PC-9 (cell line): ENCODE data around the gene NKX6-2. TPM values are rescaled to one million over a fixed set of nuclear protein-coding genes. Genes with fewer than 3 reads are reported as not detected.

Experiments
- BruUV-seq: library from RNA; stranded (reverse); fragments of 400-500 nt; replicated peaks from 2 replicates; lab custom pipeline; 2021; lab: Mats Ljungman, UMichigan
- CTCF ChIA-PET: fragments of 300-600 bp; sonication (Branson Sonifier 250); formaldehyde crosslinking; loops from one replicate; lab custom pipeline; 2022; ENCODE audit warnings: antibody characterized with exemption; lab: Charles Lee
- POLR2A ChIA-PET: fragments of 300-600 bp; sonication (Branson Sonifier 250); formaldehyde crosslinking; loops from one replicate; lab custom pipeline; 2022; ENCODE audit warnings: antibody characterized with exemption; ENCODE audit not compliant: unreplicated experiment; lab: Charles Lee
- DNase-seq, 2 experiments: peaks; one replicate each; pipeline versions ENCODE4 v3.0.0 to v3.0.0-alpha.2; 2015 to 2022; ENCODE audit warnings: mixed read lengths in 1 of 2
- H2AFZ ChIP-seq: fragments of 200-600 bp; sonication (generic); 2 replicates; pipeline ENCODE4 v1.8.1; 2017; ENCODE audit warnings: antibody characterized with exemption
- H3F3A ChIP-seq: fragments of 200-600 bp; sonication (generic); 2 replicates; pipeline ENCODE4 v1.8.1; 2017; ENCODE audit warnings: antibody characterized with exemption, mild to moderate bottlenecking, low read depth; ENCODE audit not compliant: insufficient read depth
- H3K27ac ChIP-seq: fragments of 200-600 bp; sonication (generic); 2 replicates; pipeline ENCODE4 v1.6.1; 2016; ENCODE audit warnings: mixed run types
- H3K27me3 ChIP-seq: fragments of 200-600 bp; sonication (generic); 2 replicates; pipeline ENCODE4 v1.6.1; 2016; ENCODE audit warnings: low read depth, mixed run types; ENCODE audit not compliant: insufficient read depth
- H3K36me3 ChIP-seq: fragments of 200-600 bp; sonication (generic); 2 replicates; pipeline ENCODE4 v1.6.1; 2016; ENCODE audit warnings: low read depth, mixed run types
- H3K4me1 ChIP-seq: fragments of 200-600 bp; sonication (generic); replicated peaks from 2 replicates; pipeline ENCODE4 v1.6.1; 2016; ENCODE audit warnings: mixed run types; ENCODE audit not compliant: insufficient read depth
- H3K4me2 ChIP-seq: fragments of 200-600 bp; sonication (generic); 2 replicates; pipeline ENCODE4 v1.6.1; 2017; ENCODE audit warnings: mixed run types
- H3K4me3 ChIP-seq: fragments of 200-600 bp; sonication (generic); 2 replicates; pipeline ENCODE4 v1.6.1; 2016; ENCODE audit warnings: mixed run types
- H3K79me2 ChIP-seq: fragments of 200-600 bp; sonication (generic); 2 replicates; pipeline ENCODE4 v1.6.1; 2017; ENCODE audit warnings: low read depth, mixed run types
- H3K9me2 ChIP-seq: fragments of 200-600 bp; sonication (generic); 2 replicates; pipeline ENCODE4 v1.8.1; 2017; ENCODE audit warnings: mild to moderate bottlenecking; ENCODE audit not compliant: insufficient read depth
- H3K9me3 ChIP-seq: fragments of 200-600 bp; sonication (generic); 2 replicates; pipeline ENCODE4 v1.8.1; 2016; ENCODE audit warnings: low read depth; ENCODE audit not compliant: insufficient read depth
- H4K20me1 ChIP-seq: fragments of 200-600 bp; sonication (generic); 2 replicates; pipeline ENCODE4 v1.8.1; 2017; ENCODE audit not compliant: insufficient read depth
- CTCF ChIP-seq: fragments of 200-600 bp; sonication (generic); conservative IDR thresholded peaks from 2 replicates; pipeline ENCODE4 v1.6.1; 2017; ENCODE audit warnings: mixed run types, antibody characterized with exemption, mild to moderate bottlenecking, moderate library complexity
- EZH2 ChIP-seq: fragments of 200-600 bp; sonication (generic); IDR thresholded peaks from 2 replicates; pipeline ENCODE4 v1.8.0; 2017; ENCODE audit warnings: antibody characterized with exemption, low read depth
- intact Hi-C: fragments of 100-400 bp; cut with micrococcal nuclease; formaldehyde crosslinking; loops from one replicate; pipeline ENCODE4 v1.10.0; 2022; ENCODE audit not compliant: unreplicated experiment
- total RNA-seq: library from RNA; stranded (reverse); gene quantifications from 2 replicates; pipeline ENCODE4 v1.2.3, GENCODE V29; 2021

The NKX6-2 gene
- total RNA-seq, 1 experiment from 2014 or later = not detected

GRCh38 chr10:132770061-132771021 is 15.6 kb downstream of the NKX6-2 start:
- CTCF ChIA-PET = no interaction called here
- H3K79me2 ChIP-seq = no peaks in the 10 kb centered on the region
- no peak for DNase-seq
- no TSS peak for BruUV-seq
- H3K9me3 ChIP-seq = no peaks in the 10 kb centered on the region
- intact Hi-C loops = no loop called here
- TF ChIP-seq CTCF (no peak), EZH2 (no peak)
- H3K4me3 ChIP-seq = no peak overlapping the region
- POLR2A ChIA-PET = no interaction called here
- no peak overlapping the region for H3K4me2 ChIP-seq
- H3F3A ChIP-seq = no peaks in the 10 kb centered on the region
- no peaks in the 10 kb centered on the region for H4K20me1 ChIP-seq
- no peaks in the 10 kb centered on the region for H3K36me3 ChIP-seq
- no peaks in the 10 kb centered on the region for H3K9me2 ChIP-seq
- no peaks in the 10 kb centered on the region for H3K27me3 ChIP-seq
- H3K27ac ChIP-seq = no peak overlapping the region
- no peaks in the 10 kb centered on the region for H3K4me1 ChIP-seq
- H2AFZ ChIP-seq = no peak overlapping the region

- H3K9me3 ChIP-seq = no peaks in the 10 kb centered on the region
- TF ChIP-seq CTCF = no peak
- no peak for DNase-seq
- intact Hi-C loops = no loop called here
- H3K36me3 ChIP-seq = no peaks in the 10 kb centered on the region
- no peak overlapping the region for H3K4me2 ChIP-seq
- no peak overlapping the region for H3K27ac ChIP-seq
- H3F3A ChIP-seq = no peaks in the 10 kb centered on the region
- BruUV-seq = no TSS peak
- CTCF ChIA-PET = no interaction called here
- no peaks in the 10 kb centered on the region for H3K79me2 ChIP-seq
- POLR2A ChIA-PET = no interaction called here
- no peaks in the 10 kb centered on the region for H3K9me2 ChIP-seq
- H3K4me1 ChIP-seq = no peaks in the 10 kb centered on the region
- no peaks in the 10 kb centered on the region for H3K27me3 ChIP-seq
- no peak overlapping the region for H3K4me3 ChIP-seq
- H2AFZ ChIP-seq = no peak overlapping the region
- H4K20me1 ChIP-seq = no peaks in the 10 kb centered on the region
Observed at GRCh38 chr10:132768346-132769248, 17.4 kb downstream of the NKX6-2 start.

- intact Hi-C loops = no loop called here
- no peak overlapping the region for H2AFZ ChIP-seq
- no peak overlapping the region for H3K27ac ChIP-seq
- no peaks in the 10 kb centered on the region for H3K9me3 ChIP-seq
- H3K9me2 ChIP-seq = no peaks in the 10 kb centered on the region
- BruUV-seq = no TSS peak
- H3K4me2 ChIP-seq = no peak overlapping the region
- no peaks in the 10 kb centered on the region for H3K4me1 ChIP-seq
- ChIA-PET POLR2A (no interaction called here), CTCF (no interaction called here)
- no peaks in the 10 kb centered on the region for H3K79me2 ChIP-seq
- H3K4me3 ChIP-seq = no peak overlapping the region
- H3K27me3 ChIP-seq = no peaks in the 10 kb centered on the region
- TF ChIP-seq CTCF = no peak
- TF ChIP-seq EZH2 = no peak
- H3K36me3 ChIP-seq = no peaks in the 10 kb centered on the region
- DNase-seq = no peak
- no peaks in the 10 kb centered on the region for H4K20me1 ChIP-seq
- H3F3A ChIP-seq = no peaks in the 10 kb centered on the region
Observed at GRCh38 chr10:132766291-132766690, 19.7 kb downstream of the NKX6-2 start.
